ENCODE results near the gene POU2AF3.
"Not testable (repeated sequence)": the region's sequence is repeated elsewhere in the genome, so short reads cannot be mapped to it uniquely, and the experiment has no call there.

The POU2AF3 gene

GRCh38 chr11:111272420-111272819 is 25.9 kb upstream of the POU2AF3 start:
- Histone ChIP-seq H3K27me3 (ENCODE audit: insufficient read depth, low read length) (peaks cover 25% of the 10 kb centered on the region), H3K4me3 (ENCODE audit: low read depth, low read length) (no peak overlapping the region), H3K36me3 (ENCODE audit: insufficient read depth, low read length) (no peaks in the 10 kb centered on the region)

GRCh38 chr11:111282562-111283075 is 15.7 kb upstream of the POU2AF3 start:
- Histone ChIP-seq H3K27me3 (ENCODE audit: insufficient read depth, low read length) (peaks cover 11% of the 10 kb centered on the region), H2AFZ (ENCODE audit: low read length, unreplicated experiment) (no peak overlapping the region), H3K79me2 (ENCODE audit: control insufficient read depth, insufficient read depth, low read length, unreplicated experiment) (no peaks in the 10 kb centered on the region), H3K27ac (ENCODE audit: low read depth, low read length) (no peak overlapping the region), H3K4me1 (ENCODE audit: control insufficient read depth, insufficient read depth, low read length, unreplicated experiment) (no peaks in the 10 kb centered on the region), H3K36me3 (ENCODE audit: insufficient read depth, low read length) (no peaks in the 10 kb centered on the region), H3K4me3 (ENCODE audit: low read depth, low read length) (no peak overlapping the region)

More at GRCh38 chr11:111272420-111272819, 25.9 kb upstream of the POU2AF3 start:
- H2AFZ ChIP-seq (ENCODE audit: low read length, unreplicated experiment): no peak overlapping the region
- H3K27ac ChIP-seq (ENCODE audit: low read depth, low read length): no peak overlapping the region
- no peaks in the 10 kb centered on the region for H3K4me1 ChIP-seq (ENCODE audit: control insufficient read depth, insufficient read depth, low read length, unreplicated experiment)
- H3K79me2 ChIP-seq (ENCODE audit: control insufficient read depth, insufficient read depth, low read length, unreplicated experiment): no peaks in the 10 kb centered on the region

GRCh38 chr11:111283945-111284481 is 14.3 kb upstream of the POU2AF3 start:
- peaks cover 5% of the 10 kb centered on the region for H3K27me3 ChIP-seq (ENCODE audit: insufficient read depth, low read length)
- no peak overlapping the region for H3K27ac ChIP-seq (ENCODE audit: low read depth, low read length)
- H3K4me3 ChIP-seq (ENCODE audit: low read depth, low read length): no peak overlapping the region
- no peaks in the 10 kb centered on the region for H3K4me1 ChIP-seq (ENCODE audit: control insufficient read depth, insufficient read depth, low read length, unreplicated experiment)
- no peak overlapping the region for H2AFZ ChIP-seq (ENCODE audit: low read length, unreplicated experiment)
- H3K79me2 ChIP-seq (ENCODE audit: control insufficient read depth, insufficient read depth, low read length, unreplicated experiment): no peaks in the 10 kb centered on the region
- H3K36me3 ChIP-seq (ENCODE audit: insufficient read depth, low read length): no peaks in the 10 kb centered on the region

GRCh38 chr11:111285189-111286091 is 12.9 kb upstream of the POU2AF3 start:
- peaks cover 5% of the 10 kb centered on the region for H3K27me3 ChIP-seq (ENCODE audit: insufficient read depth, low read length)
- H2AFZ ChIP-seq (ENCODE audit: low read length, unreplicated experiment): no peak overlapping the region
- H3K36me3 ChIP-seq (ENCODE audit: insufficient read depth, low read length): no peaks in the 10 kb centered on the region
- no peaks in the 10 kb centered on the region for H3K79me2 ChIP-seq (ENCODE audit: control insufficient read depth, insufficient read depth, low read length, unreplicated experiment)
- H3K4me1 ChIP-seq (ENCODE audit: control insufficient read depth, insufficient read depth, low read length, unreplicated experiment): no peaks in the 10 kb centered on the region
- no peak overlapping the region for H3K27ac ChIP-seq (ENCODE audit: low read depth, low read length)
- H3K4me3 ChIP-seq (ENCODE audit: low read depth, low read length): no peak overlapping the region

GRCh38 chr11:111291764-111292163 is 6.6 kb upstream of the POU2AF3 start:
- Histone ChIP-seq H3K27ac (ENCODE audit: low read depth, low read length) (no peak overlapping the region), H2AFZ (ENCODE audit: low read length, unreplicated experiment) (no peak overlapping the region), H3K27me3 (ENCODE audit: insufficient read depth, low read length) (peaks cover 9% of the 10 kb centered on the region), H3K4me1 (ENCODE audit: control insufficient read depth, insufficient read depth, low read length, unreplicated experiment) (no peaks in the 10 kb centered on the region), H3K79me2 (ENCODE audit: control insufficient read depth, insufficient read depth, low read length, unreplicated experiment) (no peaks in the 10 kb centered on the region), H3K4me3 (ENCODE audit: low read depth, low read length) (no peak overlapping the region), H3K36me3 (ENCODE audit: insufficient read depth, low read length) (no peaks in the 10 kb centered on the region)

GRCh38 chr11:111292408-111292807 is 5.9 kb upstream of the POU2AF3 start:
- H3K27ac ChIP-seq (ENCODE audit: low read depth, low read length); H3K4me1 ChIP-seq (ENCODE audit: control insufficient read depth, insufficient read depth, low read length, unreplicated experiment); H3K79me2 ChIP-seq (ENCODE audit: control insufficient read depth, insufficient read depth, low read length, unreplicated experiment); H3K4me3 ChIP-seq (ENCODE audit: low read depth, low read length); H2AFZ ChIP-seq (ENCODE audit: low read length, unreplicated experiment); H3K27me3 ChIP-seq (ENCODE audit: insufficient read depth, low read length); H3K36me3 ChIP-seq (ENCODE audit: insufficient read depth, low read length): not testable (repeated sequence)

- Histone ChIP-seq H3K36me3 (ENCODE audit: insufficient read depth, low read length) (no peaks in the 10 kb centered on the region), H3K27ac (ENCODE audit: low read depth, low read length) (no peak overlapping the region), H3K4me1 (ENCODE audit: control insufficient read depth, insufficient read depth, low read length, unreplicated experiment) (no peaks in the 10 kb centered on the region), H3K4me3 (ENCODE audit: low read depth, low read length) (no peak overlapping the region), H3K27me3 (ENCODE audit: insufficient read depth, low read length) (peaks cover 29% of the 10 kb centered on the region), H2AFZ (ENCODE audit: low read length, unreplicated experiment) (no peak overlapping the region), H3K79me2 (ENCODE audit: control insufficient read depth, insufficient read depth, low read length, unreplicated experiment) (no peaks in the 10 kb centered on the region)
Measured at GRCh38 chr11:111296196-111296595, 2.1 kb upstream of the POU2AF3 start.

GRCh38 chr11:111297696-111298095 is 650 bp upstream of the POU2AF3 start:
- no peak overlapping the region for H3K27ac ChIP-seq (ENCODE audit: low read depth, low read length)
- H3K4me3 ChIP-seq (ENCODE audit: low read depth, low read length): no peak overlapping the region
- no peaks in the 10 kb centered on the region for H3K36me3 ChIP-seq (ENCODE audit: insufficient read depth, low read length)
- no peak overlapping the region for H2AFZ ChIP-seq (ENCODE audit: low read length, unreplicated experiment)
- no peaks in the 10 kb centered on the region for H3K79me2 ChIP-seq (ENCODE audit: control insufficient read depth, insufficient read depth, low read length, unreplicated experiment)
- H3K27me3 ChIP-seq (ENCODE audit: insufficient read depth, low read length): peaks cover 44% of the 10 kb centered on the region
- no peaks in the 10 kb centered on the region for H3K4me1 ChIP-seq (ENCODE audit: control insufficient read depth, insufficient read depth, low read length, unreplicated experiment)

- no peaks in the 10 kb centered on the region for H3K4me1 ChIP-seq (ENCODE audit: control insufficient read depth, insufficient read depth, low read length, unreplicated experiment)
- peaks cover 55% of the 10 kb centered on the region for H3K27me3 ChIP-seq (ENCODE audit: insufficient read depth, low read length)
- no peaks in the 10 kb centered on the region for H3K36me3 ChIP-seq (ENCODE audit: insufficient read depth, low read length)
- H3K79me2 ChIP-seq (ENCODE audit: control insufficient read depth, insufficient read depth, low read length, unreplicated experiment): no peaks in the 10 kb centered on the region
- peak overlapping the region; percentile 86 for H3K4me3 ChIP-seq (ENCODE audit: low read depth, low read length)
- H3K27ac ChIP-seq (ENCODE audit: low read depth, low read length): no peak overlapping the region
- H2AFZ ChIP-seq (ENCODE audit: low read length, unreplicated experiment): peak overlapping the region; percentile 93
Measured at GRCh38 chr11:111299101-111300026, 1.0 kb downstream of the POU2AF3 start.

- Histone ChIP-seq H2AFZ (ENCODE audit: low read length, unreplicated experiment) (no peak overlapping the region), H3K4me1 (ENCODE audit: control insufficient read depth, insufficient read depth, low read length, unreplicated experiment) (no peaks in the 10 kb centered on the region), H3K27me3 (ENCODE audit: insufficient read depth, low read length) (peaks cover 67% of the 10 kb centered on the region)
Measured at GRCh38 chr11:111300569-111300968, 2.2 kb downstream of the POU2AF3 start.

More at GRCh38 chr11:111300569-111300968, 2.2 kb downstream of the POU2AF3 start:
- Histone ChIP-seq H3K36me3 (ENCODE audit: insufficient read depth, low read length) (no peaks in the 10 kb centered on the region), H3K27ac (ENCODE audit: low read depth, low read length) (no peak overlapping the region), H3K4me3 (ENCODE audit: low read depth, low read length) (no peak overlapping the region), H3K79me2 (ENCODE audit: control insufficient read depth, insufficient read depth, low read length, unreplicated experiment) (no peaks in the 10 kb centered on the region)
